ENCODE results near the gene PNKP.

PNKP gene

DNA sequence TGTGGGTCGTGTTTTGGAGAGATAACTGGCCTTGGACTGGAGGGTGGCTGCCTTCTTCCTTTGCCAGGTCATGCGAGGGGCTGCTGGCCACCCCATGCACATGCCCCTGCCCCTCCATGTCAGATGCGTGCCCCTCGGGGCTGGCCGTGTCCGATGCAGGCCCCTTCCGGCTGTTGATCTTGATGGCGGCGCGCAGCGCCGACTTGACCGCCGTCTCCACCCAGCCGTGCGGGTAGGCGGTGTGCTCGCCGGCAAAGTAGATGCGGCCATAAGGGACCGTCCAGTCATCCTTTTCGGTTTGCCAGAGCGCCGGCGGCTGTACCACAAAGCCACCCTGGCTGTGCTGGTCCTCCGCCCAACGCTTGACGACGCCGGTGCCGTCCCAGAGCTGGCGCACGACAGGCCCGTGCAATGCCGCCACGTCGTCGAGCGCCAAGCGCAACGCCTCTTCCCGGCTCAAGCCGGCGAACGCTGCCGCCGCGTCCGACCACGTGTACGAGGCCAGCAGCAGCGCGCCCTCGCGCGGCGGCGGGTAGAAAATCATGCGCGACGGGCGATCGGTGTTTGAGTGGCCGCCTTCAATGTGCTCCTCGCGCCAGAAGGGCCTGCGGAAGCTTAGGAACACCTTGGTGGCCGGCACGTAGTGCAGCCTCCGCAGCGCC is 22.4 kb upstream of the PNKP start:
- DNase-seq: no peak

DNA sequence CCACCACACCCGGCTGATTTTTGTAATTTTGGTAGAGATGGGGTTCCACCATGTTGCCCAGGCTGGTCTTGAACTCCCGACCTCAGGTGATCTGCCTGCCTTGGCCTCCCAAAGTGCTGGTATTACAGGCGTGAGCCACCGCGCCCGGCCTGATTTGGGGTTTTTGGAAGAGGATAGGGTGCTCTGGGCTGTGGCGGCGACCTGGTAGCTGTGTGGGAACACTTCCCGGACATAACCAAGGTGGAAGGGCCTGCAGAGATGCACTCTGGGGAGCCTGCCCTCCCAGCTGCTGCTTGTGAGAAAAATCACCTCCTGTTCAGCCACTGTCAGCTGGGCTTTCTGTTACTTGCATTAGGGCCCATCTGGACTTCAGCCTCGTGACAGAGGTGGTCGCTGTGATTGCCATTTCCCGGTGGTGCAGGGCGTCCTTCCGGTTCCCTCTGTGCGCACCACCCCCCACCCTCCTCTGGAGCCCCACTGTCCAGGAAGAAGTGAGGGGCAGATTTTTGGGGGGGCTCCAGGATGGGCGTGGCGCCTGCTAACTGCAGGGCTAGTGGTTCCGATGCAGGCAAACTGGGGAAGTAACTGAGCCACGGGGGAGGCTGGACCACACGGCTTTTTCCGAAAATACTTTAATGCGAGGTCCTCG is 21.8 kb upstream of the PNKP start:
- no peak for DNase-seq

DNA sequence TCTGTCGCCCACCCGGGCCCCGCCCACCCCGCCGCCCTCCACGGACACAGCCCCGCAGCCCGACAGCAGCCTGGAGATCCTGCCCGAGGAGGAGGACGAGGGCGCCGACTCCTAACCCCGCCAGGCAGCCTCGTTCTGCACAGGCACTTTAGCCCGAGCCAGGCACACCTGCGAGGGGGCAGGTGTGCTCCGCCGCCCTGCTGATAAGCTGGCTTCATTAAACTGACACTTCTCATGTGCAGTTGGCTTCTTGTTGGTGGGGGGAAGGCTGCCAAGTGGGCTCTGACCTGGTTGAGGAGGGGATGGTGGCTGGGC is 21.1 kb upstream of the PNKP start:
- DNase-seq: no peak

DNA sequence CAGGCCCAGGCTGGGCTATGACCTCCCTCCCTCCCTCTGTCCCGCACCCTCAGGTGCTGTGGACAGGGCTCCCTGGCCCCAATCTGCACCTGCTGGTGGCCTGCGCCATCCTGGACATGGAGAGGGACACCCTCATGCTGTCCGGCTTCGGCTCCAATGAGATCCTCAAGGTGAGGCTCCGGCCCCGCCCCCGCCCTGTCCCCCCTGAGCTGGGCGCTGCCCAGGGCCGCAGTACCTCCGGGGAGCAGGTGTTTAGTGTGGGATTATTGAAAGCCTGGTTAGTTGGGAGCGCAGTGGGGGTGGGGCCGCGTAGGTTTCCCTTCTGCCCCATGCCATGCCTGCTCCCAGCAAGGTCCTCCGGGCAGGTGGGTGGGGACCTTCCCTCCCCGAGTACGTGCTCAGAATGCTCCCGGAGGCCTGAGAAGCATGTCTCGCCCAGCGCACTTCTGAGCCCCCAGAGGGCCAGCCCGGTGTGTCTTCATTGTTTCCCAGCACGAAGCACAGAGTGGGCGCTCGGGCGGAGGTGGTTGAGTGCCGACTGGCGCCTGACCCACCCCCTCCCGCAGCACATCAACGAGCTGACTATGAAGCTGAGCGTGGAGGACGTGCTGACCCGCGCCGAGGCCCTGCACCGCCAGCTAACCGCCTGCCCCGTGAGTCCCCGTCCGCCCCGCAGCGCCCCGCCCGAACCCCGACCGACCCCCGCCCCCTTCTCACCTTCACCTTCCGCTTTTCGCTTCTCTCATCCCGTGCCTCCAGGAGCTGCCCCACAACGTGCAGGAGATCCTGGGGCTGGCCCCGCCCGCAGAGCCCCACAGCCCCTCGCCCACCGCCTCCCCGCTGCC is 20.5 kb upstream of the PNKP start:
- DNase-seq: no peak

DNA sequence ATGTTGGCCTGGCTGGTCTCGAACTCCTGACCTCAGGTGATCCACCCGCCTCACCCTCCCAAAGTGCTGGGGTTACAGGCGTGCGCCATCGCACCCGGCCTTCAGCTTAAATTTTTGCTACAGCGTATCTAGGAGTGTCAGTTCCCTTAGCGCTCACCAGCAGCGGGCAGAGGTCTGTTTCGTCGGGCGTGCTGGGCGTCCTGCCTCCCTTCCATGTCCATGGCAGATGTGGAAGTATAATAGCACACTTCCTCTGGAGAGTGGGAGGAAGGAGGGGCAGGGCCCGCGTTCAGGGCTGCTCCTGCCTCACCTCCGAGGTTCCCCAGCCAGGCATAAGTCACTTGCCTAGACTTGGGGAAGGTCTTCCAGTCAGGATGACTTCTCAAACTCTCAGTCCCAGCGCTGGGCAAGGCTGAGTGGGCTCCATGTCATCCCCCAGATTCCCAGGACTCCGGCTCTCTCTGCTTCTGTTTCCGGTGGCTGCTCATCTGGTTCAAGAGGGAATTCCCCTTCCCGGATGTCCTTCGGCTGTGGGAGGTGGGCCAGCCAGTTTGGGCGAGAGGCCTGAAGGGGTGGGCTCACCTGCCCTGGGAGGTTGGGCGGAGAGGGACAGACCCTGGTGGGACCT is 19.8 kb upstream of the PNKP start:
- no peak for DNase-seq

DNA sequence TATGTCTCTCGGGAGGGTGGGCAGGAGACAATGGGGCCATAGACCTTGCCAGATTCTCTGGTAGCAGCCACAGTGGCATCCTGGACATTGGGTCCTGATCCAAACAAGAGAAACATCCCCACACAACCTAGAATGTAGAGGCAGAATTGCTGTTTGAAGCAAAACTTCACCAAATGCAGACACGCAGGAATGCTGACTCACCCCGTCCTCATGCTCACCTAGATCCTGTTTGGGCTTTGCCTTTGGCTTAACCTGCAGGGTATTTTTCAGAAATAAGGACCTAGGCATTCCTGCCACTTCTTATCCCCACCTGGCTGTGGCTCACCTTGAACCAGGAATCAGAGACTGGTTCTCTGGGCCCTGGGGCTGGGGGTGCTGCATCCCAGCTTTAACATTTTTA is 17.4 kb upstream of the PNKP start:
- DNase-seq: no peak

DNA sequence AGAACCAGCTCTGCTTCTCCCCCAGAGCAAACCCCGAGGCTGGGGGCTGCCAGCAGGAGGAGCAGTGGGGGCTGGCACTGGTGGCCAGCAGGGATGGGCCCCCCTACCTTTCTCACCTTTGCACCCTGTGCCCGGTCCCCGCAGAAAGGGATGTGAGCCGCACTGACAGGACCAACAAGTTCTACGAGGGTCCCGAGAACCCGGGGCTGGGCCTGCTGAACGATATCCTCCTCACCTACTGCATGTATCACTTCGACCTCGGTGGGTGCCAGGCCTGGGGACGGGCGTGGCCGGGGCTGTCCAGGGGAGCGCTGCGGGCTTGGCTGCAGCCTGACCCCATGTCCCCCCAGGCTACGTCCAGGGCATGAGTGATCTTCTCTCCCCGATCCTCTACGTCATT is 16.7 kb upstream of the PNKP start:
- DNase-seq: no peak

DNA sequence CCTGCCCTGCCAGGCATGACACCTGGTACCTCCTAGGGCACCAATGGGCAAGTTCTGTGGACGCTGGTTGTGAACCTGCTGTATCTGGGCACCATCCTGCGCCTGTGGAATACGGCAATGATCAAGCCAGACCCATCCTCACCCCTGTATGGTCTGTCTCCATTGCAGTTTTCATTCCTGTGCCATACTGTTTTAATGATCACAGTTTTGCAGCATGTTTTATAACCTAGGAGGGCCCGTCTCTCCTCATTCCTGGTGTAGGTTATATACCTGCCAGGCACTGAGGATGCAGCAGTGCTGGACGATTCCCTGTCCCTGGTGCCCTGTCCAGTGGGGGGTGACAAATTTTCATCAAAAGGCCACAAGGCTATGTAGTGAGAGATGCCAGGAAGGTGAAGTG is 15.7 kb upstream of the PNKP start:
- DNase-seq: no peak

DNA sequence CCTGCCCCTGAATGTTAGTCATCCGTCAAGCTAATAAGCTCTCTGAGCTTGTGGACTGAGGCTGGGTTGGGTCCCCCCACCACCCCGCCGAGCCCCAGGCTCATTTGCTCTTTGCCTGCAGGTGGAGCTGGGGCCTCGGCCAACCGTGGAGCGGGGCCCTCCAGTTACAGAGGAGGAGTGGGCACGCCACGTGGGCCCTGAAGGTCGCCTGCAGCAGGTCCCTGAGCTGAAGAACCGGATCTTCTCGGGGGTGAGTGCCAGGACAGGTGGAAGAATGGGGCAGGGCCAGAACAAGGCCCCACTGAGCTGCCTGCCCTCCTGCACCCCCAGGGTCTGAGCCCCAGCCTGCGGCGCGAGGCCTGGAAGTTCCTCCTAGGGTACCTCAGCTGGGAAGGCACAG is 15.3 kb upstream of the PNKP start:
- no peak for DNase-seq

DNA sequence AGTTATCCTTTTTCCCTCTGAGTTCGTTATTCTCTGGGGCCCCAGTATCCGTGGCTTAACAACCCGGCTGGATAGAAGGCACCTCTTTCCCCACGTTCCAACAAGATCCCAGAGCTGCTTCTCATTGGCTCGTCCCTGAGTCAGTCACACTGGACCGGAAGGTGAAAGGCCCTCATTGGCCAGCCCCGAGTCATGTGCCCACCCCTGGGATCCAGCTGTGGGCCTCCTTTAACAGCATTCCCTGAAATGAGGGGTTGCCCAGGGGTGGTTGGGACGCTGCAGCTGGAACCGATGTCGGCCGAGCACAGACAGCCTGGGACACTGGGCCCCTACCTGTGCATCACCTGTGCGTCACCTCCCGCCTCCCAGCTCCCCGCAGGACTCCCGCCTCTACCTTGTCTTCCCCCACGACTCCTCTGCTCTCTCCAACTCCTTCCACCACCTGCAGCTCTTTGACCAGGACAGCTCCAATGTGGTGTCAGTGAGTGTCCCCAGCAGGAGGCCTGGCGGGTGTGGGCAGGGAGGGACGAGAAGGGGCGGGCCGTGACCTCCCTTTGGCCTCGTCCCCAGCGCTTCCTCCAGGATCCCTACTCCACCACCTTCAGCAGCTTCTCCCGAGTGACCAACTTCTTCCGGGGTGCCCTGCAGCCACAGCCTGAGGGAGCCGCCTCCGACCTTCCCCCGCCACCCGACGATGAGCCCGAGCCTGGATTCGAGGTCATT is 14.5 kb upstream of the PNKP start:
- DNase-seq: no peak

DNA sequence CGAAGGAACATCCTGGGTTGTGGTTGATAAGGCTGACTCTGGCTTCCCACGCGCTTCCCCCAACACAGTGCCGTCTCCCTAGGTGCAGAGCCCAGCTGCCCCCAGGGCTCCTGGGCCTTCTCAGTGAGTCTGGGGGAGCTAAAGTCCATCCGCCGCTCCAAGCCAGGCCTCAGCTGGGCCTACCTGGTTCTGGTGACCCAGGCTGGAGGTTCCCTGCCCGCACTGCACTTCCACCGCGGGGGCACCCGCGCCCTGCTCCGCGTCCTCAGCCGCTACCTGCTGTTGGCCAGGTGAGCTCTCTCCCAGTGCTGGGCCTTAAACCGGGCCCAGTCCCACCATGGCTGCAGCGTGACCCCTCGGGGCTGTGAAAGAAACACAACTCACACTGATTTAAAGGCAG is 13.8 kb upstream of the PNKP start:
- DNase-seq: no peak

DNA sequence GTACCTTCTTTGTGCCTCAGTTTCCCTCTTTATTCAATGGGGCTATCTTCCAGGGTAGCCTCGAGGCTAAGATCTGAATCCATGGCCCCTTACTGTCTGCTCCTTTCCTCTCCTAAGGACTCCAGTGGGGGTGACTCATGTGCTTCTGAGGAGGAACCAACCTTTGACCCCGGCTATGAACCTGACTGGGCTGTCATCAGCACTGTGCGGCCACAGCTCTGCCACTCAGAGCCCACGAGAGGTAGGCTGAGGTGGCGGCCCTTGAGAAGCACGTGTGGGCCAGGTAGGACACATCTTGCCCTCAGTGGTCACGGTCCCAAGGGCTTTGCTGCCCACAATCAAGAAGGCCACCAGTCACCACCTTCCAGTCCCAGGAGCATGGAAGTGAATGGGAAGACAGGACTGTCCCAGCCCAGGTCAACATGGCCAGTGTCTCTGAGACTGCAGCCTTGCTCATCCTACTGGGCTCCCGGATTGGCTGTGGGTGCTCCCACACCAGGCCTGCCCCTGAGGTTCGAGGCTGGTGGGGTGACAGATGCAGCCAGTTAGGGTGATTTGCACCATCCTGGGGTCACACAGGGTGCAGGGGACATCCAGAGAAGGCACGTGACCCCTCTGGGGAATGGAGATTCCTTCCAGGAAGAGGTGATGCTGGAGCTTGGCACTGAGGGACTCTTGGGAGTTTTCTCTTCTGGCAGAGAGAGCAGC is 12.9 kb upstream of the PNKP start:
- no peak for DNase-seq

DNA sequence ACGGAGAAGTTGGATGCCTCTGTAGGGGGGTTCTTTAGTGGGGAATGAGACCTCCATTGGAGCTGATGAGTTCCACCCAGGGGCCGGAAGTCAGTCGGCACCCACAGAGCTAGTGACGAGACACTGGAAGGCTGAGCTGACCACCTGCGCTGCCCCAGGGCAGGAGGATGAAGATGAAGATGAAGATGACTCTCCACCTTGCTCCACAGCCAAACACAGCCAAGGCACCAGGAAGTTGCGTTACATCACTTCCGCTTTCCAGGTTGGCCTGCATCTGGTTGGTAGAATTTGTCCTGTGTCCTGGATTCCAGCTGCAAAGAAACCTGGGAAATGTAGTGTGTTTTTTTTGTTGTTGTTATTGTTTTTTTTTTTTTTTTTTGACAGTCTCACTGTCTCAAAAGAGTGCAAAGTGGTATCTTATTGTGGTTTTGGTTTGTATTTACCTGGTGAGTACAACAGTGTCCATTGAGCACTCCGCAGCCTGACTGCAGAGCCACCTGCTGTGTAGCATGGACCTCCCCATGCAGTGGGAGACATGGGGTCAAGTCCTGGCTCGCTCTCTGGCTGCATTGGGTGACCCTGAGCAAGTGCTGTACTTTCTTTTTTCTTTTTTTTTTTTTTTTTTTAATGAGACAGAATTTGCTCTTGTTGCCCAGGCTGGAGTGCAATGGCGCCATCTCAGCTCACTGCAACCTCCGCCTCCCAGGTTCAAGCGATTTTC is 12.0 kb upstream of the PNKP start:
- DNase-seq: peak in 1 of 2 experiments; percentile 11

DNA sequence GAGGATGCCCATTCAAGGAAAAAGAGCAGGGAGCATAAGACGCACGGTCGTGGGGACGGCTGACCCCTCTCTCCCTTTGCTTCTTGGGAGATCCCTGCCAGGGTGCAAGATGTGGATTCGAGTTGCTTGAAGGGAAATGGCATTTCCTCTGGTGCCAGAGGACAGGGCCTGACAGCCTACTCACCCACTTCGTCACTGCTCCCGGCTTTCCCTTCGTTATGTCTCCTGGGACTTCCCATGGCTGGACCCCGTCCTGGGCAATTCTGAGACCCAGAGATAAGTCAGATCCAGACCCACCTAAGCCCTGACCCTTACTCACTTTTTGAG is 11.3 kb upstream of the PNKP start:
- no peak for DNase-seq

DNA sequence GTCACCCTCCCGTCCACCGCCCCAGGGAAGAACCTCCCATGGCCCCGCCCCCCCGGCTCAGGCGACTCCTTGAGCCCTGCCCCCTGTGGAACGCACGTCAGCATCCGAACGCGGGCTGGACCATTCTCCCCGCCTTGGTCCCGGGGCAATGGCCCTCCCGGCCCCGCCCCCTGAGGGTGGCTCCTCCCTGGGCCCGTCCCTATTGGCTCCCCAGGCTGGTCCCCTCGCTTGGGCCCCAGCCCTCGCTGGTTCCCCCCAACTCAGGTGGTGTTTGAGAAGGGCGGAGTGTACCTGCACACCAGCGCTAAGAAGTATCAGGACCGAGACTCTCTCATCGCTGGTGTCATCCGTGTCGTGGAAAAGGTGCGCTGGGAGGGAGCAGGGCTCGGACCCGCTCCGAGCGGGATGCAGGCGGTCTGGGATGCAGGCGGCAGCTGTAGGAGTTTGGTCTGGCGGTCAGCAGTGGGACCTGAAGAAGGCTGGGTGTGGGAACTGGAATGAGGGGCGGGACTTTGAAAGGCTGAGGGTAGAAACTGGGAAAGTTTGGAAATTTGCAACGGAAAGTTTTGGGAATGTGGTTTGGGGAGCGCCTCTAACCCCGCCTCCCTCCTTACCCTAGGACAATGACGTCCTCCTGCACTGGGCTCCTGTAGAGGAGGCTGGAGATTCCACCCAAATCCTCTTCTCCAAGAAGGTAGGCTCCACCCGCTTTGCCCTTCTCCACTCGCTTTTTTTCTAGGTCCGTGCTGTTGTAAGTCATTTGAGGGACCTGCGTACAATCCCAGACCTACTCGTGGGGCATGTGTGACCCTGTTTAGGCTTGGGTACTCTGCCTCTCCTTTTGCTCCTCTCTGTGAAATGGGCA is 10.7 kb upstream of the PNKP start:
- peak; percentile 92 to 95 for DNase-seq

DNA sequence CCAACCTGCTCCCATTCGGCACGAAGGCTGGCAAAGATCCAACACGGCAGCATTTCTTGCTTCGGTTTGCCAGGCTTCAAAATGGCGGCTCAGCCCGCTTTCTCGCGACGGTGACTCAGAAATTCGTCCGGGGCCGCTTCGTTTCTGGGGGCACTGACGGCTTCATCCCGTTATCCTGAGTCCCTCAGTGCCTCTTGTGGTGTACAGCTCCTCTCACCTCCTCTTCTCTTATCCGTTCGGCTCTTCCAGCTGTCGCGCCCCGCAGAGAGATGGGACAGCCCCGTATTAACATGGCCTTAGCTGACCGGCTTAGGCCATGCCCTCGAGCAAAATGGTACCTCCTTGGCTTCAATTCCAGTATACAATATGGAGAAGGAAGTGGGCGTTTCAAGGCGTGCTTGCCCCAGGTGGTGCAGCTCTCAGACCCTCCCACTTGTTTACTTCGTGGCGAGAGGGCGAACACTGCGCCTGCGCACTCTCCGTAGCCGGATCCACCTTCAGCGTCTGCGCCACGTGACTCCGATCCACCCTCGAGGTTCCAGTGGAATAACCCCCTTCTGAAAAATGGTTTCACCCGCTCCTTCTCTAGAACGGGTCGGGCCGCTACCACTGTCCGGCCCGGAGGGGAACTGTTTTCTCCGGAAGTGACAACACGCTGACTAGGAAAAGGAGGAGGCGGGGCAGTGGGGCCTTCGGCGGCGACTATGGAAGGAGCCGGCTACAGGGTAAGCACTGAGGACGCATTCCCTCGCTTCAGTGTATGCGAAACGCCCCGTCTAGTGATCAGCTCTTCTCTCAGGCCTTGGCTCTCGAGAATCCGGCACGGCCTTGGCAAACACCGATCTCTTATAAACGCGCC is 9.9 kb upstream of the PNKP start, which contains the start of the genes AKT1S1 and TBC1D17:
Gene AKT1S1, minus strand, starts transcription at position 336 of the 859 bp plus-strand sequence. CDS start 4,060 bp downstream, outside the sequence.
Gene TBC1D17, plus strand, starts transcription at position 683 of the 859 bp plus-strand sequence. Its CDS starts 22 bp downstream, at position 705.
- peak; percentile 98 to 100 for DNase-seq

DNA sequence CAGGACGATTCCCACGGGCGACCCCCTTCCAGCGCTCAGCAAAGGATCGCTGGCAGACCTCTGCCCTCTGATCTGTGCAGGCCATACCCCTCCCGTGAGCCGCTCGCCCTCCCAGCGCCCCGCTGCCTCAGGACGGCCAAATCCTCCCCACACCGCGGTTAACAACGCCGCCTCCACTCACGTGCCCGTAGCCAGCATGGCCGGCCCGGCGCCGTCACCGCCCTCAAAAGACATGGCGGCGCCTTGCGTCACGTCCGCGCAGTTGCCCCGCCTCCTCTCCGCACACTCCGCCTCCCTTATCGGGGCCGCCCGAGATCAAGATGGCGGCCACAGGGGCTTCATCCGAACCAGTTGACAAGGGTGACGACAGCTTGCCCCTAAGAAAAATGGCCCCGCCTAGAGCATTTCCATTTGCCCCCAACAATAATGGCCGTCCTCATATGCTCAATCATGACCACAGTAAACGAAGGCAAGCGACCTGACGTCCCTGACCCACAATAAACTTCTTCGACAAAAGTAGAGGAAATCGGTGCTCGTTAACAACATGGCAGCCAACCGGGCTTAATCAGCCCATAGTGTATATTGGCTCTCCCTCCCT is 9.1 kb upstream of the PNKP start:
- peak; percentile 95 to 96 for DNase-seq

DNA sequence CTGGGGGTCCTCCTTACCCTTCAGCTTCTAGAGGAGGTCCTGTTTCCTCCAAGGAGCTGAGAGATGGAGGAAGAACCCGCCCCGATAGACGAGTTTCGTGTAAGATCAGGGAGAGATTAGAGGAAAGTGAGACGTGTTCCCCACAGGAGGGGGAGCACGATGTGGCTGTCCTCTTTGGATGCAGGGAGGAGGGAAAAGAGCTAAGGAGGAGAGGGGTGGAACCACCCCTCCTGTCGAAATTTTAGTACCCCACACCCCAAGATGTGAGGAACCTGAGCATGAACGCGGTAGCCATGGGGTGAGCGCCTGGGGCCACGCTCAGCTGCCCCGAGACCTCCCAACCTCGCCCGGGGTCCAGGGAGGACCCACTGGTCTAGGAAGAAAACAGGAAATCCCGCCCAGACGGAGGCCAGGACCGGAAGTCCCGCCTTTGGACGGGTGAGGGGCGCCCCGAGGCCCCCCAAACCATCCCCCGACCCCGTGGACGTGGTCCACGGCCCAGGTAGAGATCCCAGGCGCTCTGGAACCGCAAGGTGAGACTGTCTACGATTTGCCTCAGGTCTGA is 8.6 kb upstream of the PNKP start:
- peak; percentile 18 to 26 for DNase-seq

DNA sequence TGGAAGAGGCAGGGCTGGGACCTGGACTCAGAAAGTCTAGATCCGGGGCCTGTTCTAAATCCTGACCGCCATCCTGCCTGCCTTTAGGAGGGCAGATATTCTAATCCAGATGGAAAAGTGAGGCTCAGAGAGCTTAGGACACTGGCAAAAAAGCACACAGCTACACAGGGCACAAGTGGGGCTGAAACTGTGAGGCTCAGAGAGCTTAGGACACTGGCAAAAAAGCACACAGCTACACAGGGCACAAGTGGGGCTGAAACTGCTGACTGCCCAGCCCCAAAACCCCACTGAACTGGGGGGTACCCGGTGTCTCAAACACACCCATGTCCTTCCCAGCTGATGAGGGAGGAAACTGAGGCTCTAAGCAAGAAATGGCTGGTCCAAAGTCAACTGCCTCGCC is 7.8 kb upstream of the PNKP start:
- no peak for DNase-seq
